Loucy (cell line): ENCODE measurements around the gene RNF157.

ENCODE experiments used
- H2AFZ ChIP-seq: fragments of 200-600 bp; sonication (generic); 2 replicates; pipeline ENCODE4 v1.6.0; 2016; ENCODE audit warnings: antibody characterized with exemption, mild to moderate bottlenecking, low read length, moderate library complexity
- H3F3A ChIP-seq: fragments of 200-600 bp; 2 replicates; pipeline ENCODE4 v1.6.0; 2016; ENCODE audit warnings: antibody characterized with exemption, low read depth, mild to moderate bottlenecking
- H3K27me3 ChIP-seq: fragments of 200-600 bp; sonication (generic); 2 replicates; pipeline ENCODE4 v1.6.1; 2014; ENCODE audit warnings: low read length, mild to moderate bottlenecking; ENCODE audit not compliant: insufficient read depth, poor library complexity, severe bottlenecking
- H3K36me3 ChIP-seq: fragments of 200-600 bp; sonication (generic); 2 replicates; pipeline ENCODE4 v1.6.1; 2016; ENCODE audit warnings: low read length; ENCODE audit not compliant: insufficient read depth
- H3K4me1 ChIP-seq: fragments of 200-600 bp; sonication (generic); 2 replicates; pipeline ENCODE4 v1.5.1; 2014; ENCODE audit warnings: low read length, mild to moderate bottlenecking; ENCODE audit not compliant: insufficient read depth, poor library complexity, severe bottlenecking
- H3K4me2 ChIP-seq: fragments of 200-600 bp; sonication (generic); 2 replicates; pipeline ENCODE4 v1.6.0; 2014; ENCODE audit warnings: antibody characterized with exemption, low read length, low read depth, mild to moderate bottlenecking; ENCODE audit not compliant: poor library complexity, severe bottlenecking
- H3K4me3 ChIP-seq: fragments of 200-600 bp; sonication (generic); 2 replicates; pipeline ENCODE4 v1.5.1; 2014; ENCODE audit warnings: low read length, mild to moderate bottlenecking, mixed read lengths; ENCODE audit not compliant: poor library complexity, severe bottlenecking
- H3K79me2 ChIP-seq: fragments of 200-600 bp; sonication (generic); 2 replicates; pipeline ENCODE4 v1.6.1; 2014; ENCODE audit warnings: low read length; ENCODE audit not compliant: insufficient read depth
- H3K9ac ChIP-seq: fragments of 200-600 bp; sonication (generic); 2 replicates; pipeline ENCODE4 v1.6.0; 2014; ENCODE audit warnings: mild to moderate bottlenecking, low read depth, low read length, moderate library complexity; ENCODE audit not compliant: poor library complexity, severe bottlenecking
- H3K9me2 ChIP-seq: fragments of 200-600 bp; sonication (generic); replicated peaks from 2 replicates; pipeline ENCODE4 v1.6.1; 2016; ENCODE audit warnings: low read depth, low read length, mixed read lengths
- H3K9me3 ChIP-seq: fragments of 200-600 bp; sonication (generic); 2 replicates; pipeline ENCODE4 v1.6.1; 2014; ENCODE audit warnings: mild to moderate bottlenecking, antibody characterized with exemption, low read length, low read depth; ENCODE audit not compliant: insufficient read depth
- H4K20me1 ChIP-seq: fragments of 200-600 bp; sonication (generic); 2 replicates; pipeline ENCODE4 v1.6.0; 2014; ENCODE audit warnings: antibody characterized with exemption, low read length, mild to moderate bottlenecking; ENCODE audit not compliant: insufficient read depth, poor library complexity, severe bottlenecking
- EZH2phosphoT487 ChIP-seq: fragments of 200-600 bp; IDR thresholded peaks from 2 replicates; pipeline ENCODE4 v1.6.1; 2018; ENCODE audit warnings: antibody characterized with exemption, mild to moderate bottlenecking, moderate library complexity, borderline replicate concordance
- TF ChIP-seq, protein P1 (sequence below): fragments of 200-600 bp; sonication (generic); conservative IDR thresholded peaks from 2 replicates; pipeline ENCODE4 v1.5.1; 2014; ENCODE audit warnings: mild to moderate bottlenecking, antibody characterized with exemption, low read length

The RNF157 gene

DNA sequence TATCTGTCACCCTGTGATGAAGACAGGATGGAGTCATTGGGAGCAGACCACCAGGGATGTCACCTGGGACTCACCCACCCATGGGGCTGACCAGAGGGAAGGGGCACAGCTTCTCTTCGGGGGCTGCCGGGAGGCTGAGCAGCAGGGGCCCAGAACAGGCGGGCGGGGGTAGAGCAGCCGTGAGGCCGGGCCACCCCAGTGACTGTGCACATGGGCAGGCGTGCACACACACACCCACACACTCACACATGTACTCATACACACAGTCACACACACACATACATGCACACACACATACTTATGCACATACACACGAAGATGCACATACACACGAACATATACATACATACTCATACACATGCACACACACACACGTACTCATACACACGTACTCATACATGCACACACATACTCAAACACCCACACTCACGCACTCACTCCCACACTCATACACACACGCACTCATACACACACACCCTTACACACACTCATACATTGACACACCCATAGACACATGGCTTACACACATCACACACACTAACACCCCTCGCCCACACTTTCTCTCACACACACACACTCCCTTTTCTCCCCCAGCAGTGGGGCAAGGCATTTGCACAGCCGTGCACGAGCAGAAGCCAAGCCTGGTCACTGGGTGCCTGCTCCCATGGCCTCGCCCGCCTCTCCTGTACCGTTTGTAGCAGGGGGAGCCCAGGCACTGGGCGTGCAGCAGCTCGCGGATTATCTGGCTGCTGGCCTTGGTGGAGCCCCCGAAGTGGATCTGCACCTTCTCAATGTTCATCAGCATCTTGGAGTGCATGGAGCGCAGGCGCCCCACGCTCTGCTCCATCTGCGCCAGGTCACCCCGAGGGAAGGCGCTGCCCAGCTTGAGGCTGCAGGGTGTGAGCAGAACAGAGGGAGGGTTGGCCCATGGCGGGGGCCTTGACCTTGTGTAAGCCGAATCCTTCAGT lies 37.3 kb upstream of the RNF157 start:
- Histone ChIP-seq H3K9ac (no peak overlapping the region), H4K20me1 (no peaks in the 10 kb centered on the region), H3K4me1 (no peaks in the 10 kb centered on the region), H3K9me3 (no peaks in the 10 kb centered on the region), H3K36me3 (no peaks in the 10 kb centered on the region), H3F3A (no peaks in the 10 kb centered on the region), H3K9me2 (no peaks in the 10 kb centered on the region), H3K4me3 (no peak overlapping the region), H3K79me2 (no peaks in the 10 kb centered on the region), H3K4me2 (no peak overlapping the region), H3K27me3 (no peaks in the 10 kb centered on the region), H2AFZ (no peak overlapping the region)
- TF ChIP-seq EZH2phosphoT487, result no peak
- TF ChIP-seq, protein P1, sequence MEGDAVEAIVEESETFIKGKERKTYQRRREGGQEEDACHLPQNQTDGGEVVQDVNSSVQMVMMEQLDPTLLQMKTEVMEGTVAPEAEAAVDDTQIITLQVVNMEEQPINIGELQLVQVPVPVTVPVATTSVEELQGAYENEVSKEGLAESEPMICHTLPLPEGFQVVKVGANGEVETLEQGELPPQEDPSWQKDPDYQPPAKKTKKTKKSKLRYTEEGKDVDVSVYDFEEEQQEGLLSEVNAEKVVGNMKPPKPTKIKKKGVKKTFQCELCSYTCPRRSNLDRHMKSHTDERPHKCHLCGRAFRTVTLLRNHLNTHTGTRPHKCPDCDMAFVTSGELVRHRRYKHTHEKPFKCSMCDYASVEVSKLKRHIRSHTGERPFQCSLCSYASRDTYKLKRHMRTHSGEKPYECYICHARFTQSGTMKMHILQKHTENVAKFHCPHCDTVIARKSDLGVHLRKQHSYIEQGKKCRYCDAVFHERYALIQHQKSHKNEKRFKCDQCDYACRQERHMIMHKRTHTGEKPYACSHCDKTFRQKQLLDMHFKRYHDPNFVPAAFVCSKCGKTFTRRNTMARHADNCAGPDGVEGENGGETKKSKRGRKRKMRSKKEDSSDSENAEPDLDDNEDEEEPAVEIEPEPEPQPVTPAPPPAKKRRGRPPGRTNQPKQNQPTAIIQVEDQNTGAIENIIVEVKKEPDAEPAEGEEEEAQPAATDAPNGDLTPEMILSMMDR, result no peak

DNA sequence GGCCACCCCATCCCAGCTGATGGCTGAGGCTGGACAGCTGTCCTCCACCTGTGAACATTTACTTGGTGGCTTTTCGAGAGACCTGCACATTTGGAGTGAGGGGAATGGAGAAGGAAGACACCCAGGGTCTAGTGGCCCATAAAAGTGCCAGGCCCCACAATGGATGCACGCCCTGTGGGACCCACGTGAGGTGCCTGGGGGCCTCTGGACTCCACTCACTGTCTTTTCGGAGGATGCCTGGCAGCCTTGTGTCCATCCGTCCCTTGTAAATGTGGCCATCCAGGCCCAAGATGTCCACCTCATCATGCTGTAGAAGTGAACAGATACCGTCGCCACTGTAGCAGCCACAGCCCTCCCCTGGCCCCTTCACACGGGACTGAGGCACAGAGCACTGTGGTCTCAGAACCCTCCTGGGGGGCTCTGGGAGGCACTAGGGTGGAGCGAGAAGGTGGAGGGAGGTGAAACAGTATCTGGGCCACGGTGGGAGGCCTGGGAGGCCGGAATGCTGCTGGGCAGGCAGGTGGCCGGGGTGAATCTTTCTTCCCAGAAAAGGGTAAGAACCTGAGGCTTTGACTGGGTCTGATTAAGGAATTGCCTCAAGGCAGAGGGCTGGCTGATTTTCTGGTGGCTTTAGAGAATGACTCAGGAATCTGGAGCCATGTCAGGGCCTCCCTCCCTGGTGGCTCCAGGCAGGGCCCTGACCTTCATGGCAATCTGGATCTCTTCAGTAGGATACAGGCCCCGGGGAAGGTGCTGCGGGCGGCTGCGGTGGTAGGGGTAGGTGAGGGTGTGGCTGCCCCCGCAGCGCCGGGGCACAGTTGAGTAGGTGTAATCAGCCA lies 36.4 kb upstream of the RNF157 start:
- no peak overlapping the region for H3K4me2 ChIP-seq
- H3K79me2 ChIP-seq, result peaks cover under 1% of the 10 kb centered on the region; the same call in 1 of the 2 replicates
- H4K20me1 ChIP-seq, result no peaks in the 10 kb centered on the region
- no peaks in the 10 kb centered on the region for H3F3A ChIP-seq
- H3K27me3 ChIP-seq, result no peaks in the 10 kb centered on the region
- no peak overlapping the region for H3K9ac ChIP-seq
- no peak for TF ChIP-seq EZH2phosphoT487
- TF ChIP-seq, protein P1, result no peak
- no peak overlapping the region for H2AFZ ChIP-seq
- no peaks in the 10 kb centered on the region for H3K36me3 ChIP-seq
- H3K9me2 ChIP-seq, result no peaks in the 10 kb centered on the region
- no peak overlapping the region for H3K4me3 ChIP-seq
- no peaks in the 10 kb centered on the region for H3K9me3 ChIP-seq
- H3K4me1 ChIP-seq, result no peaks in the 10 kb centered on the region

DNA sequence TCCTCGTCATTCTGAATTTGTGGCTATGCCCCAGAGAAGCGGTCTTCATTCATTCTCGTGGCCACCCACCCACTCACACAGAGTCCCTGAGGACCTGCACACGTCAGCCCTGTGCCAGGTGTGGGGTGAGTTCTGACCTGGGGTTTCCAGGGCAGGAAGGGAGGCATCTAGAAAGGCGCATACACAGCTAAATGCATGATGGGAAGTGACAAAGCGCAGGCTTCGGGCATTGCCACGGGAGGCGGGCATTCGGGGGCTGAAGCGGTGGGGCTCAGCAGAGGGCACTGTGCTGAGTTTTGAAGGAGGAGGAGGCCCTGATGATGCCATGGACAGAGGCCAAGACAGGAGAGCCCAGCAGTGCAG lies 35.8 kb upstream of the RNF157 start:
- no peaks in the 10 kb centered on the region for H4K20me1 ChIP-seq
- no peaks in the 10 kb centered on the region for H3F3A ChIP-seq
- no peak overlapping the region for H3K9ac ChIP-seq
- no peaks in the 10 kb centered on the region for H3K9me3 ChIP-seq
- no peaks in the 10 kb centered on the region for H3K27me3 ChIP-seq
- TF ChIP-seq EZH2phosphoT487, result no peak
- TF ChIP-seq, protein P1, result no peak
- H3K4me1 ChIP-seq, result peaks cover 2% of the 10 kb centered on the region
- H3K4me2 ChIP-seq, result no peak overlapping the region
- H2AFZ ChIP-seq, result no peak overlapping the region
- no peaks in the 10 kb centered on the region for H3K9me2 ChIP-seq
- peaks cover 7% of the 10 kb centered on the region; the same call in 1 of the 2 replicates for H3K79me2 ChIP-seq
- H3K36me3 ChIP-seq, result no peaks in the 10 kb centered on the region; the same call in 1 of the 2 replicates
- no peak overlapping the region for H3K4me3 ChIP-seq
